T-helper 2 cell (primary cell): ENCODE data around the gene ARCN1.
A peak's percentile ranks its signal among the peaks of the same experiment; 100 is the strongest.

ENCODE experiments used
- DNase-seq, 5 experiments: peaks; one replicate each; pipeline versions ENCODE4 v3.0.0 to v3.0.0-alpha.2; 2012 to 2022
- total RNA-seq, 2 donors: gene quantifications; one replicate each; lab custom pipeline; 2026; lab: John Stamatoyannopoulos, UW

Gene ARCN1
- 120 to 140 reads per million in 2 donors for total RNA-seq

DNA sequence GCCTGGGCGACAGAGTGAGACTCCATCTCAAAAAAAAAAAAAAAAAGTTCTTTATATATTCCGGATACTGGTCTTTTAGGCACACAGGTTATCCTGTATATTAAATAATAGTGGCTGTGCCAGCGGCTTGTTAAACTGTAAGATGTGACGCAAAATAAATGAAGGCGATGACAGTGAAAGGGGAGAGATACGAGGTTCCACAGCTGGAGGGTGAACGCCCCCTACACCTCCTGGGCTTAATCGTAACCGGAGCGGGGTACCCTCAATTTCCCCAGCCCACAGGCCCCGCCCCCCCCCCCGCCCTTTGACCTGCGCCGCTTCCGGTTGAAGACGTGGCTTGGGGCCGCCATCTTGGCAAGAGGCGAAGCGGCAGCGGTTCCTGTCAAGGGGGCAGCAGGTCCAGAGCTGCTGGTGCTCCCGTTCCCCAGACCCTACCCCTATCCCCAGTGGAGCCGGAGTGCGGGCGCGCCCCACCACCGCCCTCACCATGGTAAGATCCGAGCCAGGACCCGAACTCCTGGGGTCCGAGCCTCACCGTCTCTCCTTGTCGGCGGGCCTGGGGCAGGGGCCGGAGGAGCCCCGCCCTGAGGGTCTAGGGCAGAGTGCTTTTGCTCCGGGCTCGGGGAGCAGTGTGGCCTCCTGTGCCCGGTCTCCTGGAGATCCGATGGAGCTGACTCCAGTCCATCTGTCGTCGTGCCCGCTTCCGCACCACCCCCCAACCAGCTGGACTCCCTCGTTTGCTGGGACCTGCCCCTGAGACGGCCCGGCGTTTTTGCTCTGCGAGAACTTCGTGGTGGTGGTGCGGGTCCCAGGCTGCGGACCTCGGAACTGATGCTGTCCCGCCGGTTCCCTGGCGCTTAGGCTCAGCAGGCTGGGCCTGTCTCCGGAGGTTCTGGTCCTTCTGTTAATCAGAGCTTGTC, at the start of gene ARCN1:
TSS of gene ARCN1 (plus strand) at position 349 of the 920 bp plus-strand sequence. CDS start at position 488, 139 bp downstream.
- DNase-seq = peak; percentile 48 to 88 (median 72)

DNA sequence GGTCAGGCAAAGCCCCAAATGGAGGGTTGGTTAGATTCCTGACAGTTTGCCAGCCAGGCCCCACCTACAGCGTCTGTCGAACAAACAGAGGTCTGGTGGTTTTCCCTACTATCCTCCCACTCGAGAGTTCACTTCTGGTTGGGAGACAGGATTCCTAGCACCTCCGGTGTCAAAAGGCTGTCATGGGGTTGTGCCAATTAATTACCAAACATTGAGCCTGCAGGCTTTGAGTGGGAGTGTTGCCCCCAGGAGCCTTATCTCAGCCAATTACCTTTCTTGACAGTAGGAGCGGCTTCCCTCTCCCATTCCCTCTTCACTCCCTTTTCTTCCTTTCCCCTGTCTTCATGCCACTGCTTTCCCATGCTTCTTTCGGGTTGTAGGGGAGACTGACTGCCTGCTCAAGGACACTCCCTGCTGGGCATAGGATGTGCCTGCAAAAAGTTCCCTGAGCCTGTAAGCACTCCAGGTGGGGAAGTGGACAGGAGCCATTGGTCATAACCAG, 49.6 kb upstream of the ARCN1 start:
- no peak for DNase-seq

DNA sequence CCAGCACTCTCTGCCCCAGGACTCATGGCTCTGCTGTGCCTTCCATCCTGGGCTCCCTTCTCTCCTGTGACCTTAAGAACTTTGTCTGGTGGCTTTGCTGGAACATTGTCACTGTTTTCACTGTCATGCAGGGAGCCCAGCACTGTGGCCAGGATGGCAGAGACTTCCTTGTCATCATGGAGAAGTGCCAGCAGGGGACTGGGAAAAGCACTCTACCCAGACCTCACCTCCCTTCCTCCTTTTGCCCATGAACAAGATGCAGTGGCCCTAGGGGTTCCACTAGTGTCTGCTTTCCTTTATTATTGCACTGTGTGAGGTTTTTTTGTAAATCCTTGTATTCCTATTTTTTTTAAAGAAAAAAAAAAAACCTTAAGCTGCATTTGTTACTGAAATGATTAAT, 47.9 kb upstream of the ARCN1 start:
- DNase-seq = no peak

DNA sequence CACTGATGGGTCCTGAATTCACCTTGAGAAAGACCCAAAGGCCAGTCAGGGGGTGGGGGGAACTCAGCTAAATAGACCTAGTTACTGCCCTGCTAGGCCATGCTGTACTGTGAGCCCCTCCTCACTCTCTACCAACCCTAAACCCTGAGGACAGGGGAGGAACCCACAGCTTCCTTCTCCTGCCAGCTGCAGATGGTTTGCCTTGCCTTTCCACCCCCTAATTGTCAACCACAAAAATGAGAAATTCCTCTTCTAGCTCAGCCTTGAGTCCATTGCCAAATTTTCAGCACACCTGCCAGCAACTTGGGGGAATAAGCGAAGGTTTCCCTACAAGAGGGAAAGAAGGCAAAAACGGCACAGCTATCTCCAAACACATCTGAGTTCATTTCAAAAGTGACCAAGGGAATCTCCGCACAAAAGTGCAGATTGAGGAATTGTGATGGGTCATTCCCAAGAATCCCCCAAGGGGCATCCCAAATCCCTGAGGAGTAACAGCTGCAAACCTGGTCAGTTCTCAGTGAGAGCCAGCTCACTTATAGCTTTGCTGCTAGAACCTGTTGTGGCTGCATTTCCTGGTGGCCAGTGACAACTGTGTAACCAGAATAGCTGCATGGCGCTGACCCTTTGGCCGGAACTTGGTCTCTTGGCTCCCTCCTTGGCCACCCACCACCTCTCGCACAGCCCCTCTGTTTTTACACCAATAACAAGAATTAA, 47.3 kb upstream of the ARCN1 start:
- no peak for DNase-seq

DNA sequence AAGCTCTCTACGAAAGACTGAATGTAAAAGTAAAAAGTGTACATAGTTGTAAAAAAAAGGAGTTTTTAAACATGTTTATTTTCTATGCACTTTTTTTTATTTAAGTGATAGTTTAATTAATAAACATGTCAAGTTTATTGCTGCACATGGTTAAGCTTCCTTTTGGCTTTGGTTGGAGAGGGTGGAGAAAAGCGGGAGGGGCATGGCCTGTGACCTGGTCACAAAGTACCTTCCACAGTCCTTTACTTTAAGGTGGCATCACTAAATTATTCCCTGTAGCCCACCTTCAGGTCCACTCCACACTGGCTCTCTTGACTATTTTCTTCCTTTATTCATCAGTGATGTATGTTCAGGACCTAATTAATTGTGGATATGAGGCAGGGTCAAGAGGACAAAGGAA, 45.5 kb upstream of the ARCN1 start:
- DNase-seq = no peak

DNA sequence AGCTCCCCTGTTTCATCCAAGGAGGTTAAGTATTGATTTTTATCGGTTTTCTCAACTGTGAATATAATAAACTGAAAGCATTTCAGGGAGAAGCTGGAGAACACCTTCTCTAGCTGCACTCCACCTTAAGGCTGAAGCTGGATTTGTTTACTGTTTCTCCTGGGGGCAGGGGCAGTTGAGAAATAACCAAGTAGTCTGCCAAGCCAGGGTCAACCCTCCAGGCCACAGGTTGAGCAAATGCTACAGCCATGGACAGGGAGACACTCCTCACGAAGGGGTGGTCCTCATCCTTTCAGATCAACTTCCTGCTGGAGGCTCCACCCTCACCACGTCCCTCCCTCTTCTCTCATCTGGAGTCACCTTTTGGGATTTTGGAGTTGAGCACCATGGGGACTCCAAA, 45.1 kb upstream of the ARCN1 start, which contains the start of gene TTC36:
TSS of gene TTC36 (plus strand) at position 366 of the 400 bp plus-strand sequence. CDS start at position 387, 21 bp downstream.
- no peak for DNase-seq

DNA sequence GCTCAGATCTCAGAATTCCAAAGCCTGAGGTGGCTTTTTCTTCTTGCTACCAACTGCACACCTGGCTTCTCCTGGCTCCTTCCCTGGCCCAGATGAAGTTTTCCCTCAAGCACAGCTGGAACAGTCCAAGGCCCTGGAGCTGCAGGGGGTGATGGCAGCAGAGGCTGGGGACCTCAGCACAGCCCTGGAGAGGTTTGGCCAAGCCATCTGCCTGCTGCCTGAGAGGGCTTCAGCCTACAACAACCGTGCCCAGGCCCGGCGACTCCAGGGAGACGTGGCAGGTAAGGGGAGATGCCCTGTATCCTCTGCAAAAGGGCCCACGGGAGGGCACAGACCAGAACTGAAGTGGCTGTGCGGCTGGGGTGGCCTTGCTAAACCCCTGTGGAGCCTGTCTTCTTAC, 43.7 kb upstream of the ARCN1 start:
- DNase-seq = no peak

DNA sequence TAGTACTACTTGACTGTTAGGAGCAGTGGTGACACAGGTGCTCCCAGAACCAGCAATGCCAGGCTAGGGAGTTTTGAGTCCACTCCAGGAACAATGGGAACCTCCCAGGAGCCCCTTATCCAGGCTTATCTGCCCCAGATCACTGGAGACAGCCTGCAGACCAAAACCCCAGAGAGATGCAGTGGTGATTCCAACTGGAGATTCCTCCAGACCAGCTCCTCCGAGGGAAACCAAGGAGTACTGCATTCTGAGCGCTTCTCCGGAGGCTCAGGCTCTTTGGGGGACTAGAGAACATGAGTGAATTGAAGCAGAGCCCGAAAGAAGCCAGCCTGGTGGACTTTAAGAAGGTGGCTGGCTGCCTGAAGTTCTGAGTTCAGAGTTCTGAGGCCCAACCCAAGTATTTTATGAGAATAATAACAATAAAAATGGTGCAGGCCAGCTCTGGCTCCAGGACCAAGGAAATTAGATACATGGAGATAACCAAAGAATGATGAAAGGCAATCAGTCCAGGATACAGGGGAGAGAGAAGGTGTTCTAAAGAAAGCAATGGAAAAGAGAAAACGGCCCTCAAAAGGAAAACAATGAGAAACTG, 42.5 kb upstream of the ARCN1 start:
- no peak for DNase-seq

DNA sequence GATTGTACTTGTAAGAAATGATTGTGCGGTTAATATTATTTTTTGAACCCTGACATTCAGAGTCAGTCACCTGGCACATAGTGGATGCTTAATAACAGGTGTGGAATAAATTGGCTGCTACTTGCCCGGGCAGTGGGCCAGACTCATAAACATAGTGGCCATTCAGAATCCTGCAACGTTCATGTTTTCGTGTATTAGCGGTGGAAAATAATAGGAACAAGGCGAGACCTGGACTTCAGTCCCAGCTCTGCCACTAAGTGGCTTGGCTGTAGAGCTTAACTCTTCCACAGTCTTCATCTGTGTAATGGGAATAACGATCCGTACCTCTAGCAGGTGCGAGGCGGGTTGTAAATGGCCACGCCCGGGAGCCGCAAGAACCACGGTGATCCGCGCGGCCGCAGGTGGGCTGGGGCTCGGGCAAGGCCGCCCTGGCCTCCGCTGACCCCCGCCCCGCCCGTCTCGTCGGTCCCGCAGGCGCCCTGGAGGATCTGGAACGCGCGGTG, 42.0 kb upstream of the ARCN1 start:
- DNase-seq = no peak

DNA sequence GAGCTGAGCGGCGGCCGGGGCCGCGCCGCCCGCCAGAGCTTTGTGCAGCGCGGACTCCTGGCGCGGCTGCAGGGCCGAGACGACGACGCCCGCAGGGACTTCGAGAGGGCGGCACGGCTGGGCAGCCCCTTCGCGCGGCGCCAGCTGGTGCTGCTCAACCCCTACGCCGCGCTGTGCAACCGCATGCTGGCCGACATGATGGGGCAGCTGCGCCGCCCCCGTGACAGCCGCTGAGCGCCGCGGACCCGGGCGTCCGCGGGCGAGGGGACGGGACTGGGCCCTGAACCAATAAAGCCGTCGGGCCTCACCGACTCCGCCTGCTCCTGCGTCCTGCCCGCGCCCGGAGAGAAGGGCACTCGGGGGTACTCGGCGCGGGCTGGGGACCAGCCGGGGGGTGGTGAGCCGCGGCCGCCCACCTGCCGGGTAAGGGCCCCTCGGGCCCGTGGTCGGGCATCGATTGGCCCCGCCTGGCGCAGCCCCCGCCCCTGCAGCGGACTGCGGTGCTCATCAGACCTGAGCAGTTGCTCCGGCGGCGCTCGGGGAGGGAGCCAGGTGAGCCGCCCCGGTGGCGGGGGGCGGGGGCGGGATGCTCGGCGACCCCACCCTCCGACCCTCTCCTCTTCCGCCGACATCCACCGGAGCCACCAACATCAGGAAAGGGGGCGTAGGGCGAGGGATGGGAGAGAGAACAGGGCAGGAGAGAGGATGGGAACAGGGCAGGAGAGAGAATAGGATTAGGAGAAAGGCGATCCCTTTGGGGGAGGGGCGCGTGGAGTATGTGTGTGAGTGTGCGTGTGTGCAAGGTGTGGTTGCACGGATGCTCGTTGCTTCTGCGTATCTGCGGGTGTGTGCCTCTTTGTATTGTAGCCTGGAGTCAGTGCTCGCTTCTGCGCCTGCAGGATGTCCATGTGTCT, 41.3 kb upstream of the ARCN1 start, which contains the start of gene TMEM25:
TSS of gene TMEM25 (plus strand) at position 510 of the 914 bp plus-strand sequence. CDS start 610 bp downstream, outside the sequence.
- DNase-seq = peak; percentile 45 to 75 (median 64)

DNA sequence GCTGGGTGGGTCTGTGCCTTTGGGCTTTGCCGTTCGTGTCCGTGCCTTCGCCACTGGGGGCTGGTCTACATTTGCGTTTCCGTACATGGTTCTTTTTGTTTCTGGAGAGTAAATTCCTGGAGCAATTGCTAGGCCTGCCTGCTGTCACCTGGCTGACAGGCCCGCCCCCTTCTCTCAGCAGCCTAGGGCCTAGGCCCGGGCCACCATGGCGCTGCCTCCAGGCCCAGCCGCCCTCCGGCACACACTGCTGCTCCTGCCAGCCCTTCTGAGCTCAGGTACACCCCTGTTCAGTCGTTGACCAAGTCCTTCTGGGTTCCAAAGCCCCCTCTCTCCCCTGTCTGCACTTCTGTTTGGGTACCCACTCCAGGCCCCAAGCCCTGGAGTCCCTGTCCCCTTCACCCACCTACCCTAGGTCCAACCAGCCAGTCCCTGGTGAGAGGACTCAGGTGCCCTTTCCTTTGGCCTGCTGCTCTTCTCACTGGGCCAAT, 40.6 kb upstream of the ARCN1 start:
- no peak for DNase-seq

DNA sequence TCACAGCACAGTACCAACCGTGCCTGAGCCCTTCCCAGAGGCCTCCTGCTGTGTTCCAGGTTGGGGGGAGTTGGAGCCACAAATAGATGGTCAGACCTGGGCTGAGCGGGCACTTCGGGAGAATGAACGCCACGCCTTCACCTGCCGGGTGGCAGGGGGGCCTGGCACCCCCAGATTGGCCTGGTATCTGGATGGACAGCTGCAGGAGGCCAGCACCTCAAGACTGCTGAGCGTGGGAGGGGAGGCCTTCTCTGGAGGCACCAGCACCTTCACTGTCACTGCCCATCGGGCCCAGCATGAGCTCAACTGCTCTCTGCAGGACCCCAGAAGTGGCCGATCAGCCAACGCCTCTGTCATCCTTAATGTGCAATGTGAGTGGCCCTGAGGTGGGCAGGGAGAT, 40.1 kb upstream of the ARCN1 start:
- no peak for DNase-seq

DNA sequence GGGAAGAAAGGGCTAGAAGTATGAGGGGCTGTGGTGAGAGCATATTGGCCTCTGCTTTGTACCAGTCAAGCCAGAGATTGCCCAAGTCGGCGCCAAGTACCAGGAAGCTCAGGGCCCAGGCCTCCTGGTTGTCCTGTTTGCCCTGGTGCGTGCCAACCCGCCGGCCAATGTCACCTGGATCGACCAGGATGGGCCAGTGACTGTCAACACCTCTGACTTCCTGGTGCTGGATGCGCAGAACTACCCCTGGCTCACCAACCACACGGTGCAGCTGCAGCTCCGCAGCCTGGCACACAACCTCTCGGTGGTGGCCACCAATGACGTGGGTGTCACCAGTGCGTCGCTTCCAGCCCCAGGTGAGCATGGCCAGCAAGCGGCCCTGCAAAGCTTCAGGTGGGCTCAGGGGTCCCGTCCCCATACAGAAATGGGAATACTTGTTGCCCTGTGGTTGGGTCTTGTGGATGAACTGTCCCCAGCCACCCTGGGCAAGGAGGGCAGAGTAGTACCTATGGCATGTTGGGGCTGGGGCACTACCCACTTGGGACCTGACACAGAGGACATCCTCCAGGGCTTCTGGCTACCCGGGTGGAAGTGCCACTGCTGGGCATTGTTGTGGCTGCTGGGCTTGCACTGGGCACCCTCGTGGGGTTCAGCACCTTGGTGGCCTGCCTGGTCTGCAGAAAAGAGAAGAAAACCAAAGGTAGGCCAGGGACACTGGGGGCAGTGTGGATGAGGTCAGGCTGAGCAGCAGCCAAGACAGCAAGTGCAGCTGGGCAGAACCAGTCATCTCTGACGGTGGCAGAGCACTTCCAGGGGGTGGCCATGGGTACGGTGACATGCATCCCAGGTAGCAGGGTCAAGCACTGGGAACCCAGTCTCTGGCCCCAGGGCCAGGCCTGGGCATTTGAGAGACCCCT, 39.1 kb upstream of the ARCN1 start:
- no peak for DNase-seq

DNA sequence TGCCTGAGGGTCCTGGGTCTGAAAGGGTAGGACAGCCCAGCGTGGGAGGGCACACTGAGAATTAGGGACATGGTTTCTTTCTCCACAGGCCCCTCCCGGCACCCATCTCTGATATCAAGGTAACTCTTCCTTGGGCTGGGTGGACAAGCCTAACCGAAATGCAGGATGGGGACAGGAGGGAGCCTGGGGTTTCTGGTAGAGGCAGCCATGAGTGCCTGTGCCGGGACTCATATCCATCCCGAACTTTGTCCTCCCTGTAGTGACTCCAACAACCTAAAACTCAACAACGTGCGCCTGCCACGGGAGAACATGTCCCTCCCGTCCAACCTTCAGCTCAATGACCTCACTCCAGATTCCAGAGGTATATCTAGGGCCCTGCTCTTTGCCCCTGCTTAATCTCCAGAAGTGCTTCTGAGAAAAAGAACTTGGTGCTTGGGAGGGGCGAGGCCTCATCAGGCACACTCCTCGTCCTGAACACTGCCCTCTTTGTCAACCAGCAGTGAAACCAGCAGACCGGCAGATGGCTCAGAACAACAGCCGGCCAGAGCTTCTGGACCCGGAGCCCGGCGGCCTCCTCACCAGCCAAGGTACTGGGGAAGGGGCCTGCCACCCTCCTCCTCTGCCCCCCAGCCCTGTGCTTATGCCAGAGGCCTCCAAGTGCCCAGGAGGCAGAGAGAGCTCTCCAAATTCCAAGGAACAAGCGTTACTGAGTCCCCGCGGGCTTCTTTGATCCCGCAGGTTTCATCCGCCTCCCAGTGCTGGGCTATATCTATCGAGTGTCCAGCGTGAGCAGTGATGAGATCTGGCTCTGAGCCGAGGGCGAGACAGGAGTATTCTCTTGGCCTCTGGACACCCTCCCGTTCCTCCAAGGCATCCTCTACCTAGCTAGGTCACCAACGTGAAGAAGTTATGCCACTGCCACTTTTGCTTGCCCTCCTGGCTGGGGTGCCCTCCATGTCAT, 38.2 kb upstream of the ARCN1 start:
- no peak for DNase-seq

DNA sequence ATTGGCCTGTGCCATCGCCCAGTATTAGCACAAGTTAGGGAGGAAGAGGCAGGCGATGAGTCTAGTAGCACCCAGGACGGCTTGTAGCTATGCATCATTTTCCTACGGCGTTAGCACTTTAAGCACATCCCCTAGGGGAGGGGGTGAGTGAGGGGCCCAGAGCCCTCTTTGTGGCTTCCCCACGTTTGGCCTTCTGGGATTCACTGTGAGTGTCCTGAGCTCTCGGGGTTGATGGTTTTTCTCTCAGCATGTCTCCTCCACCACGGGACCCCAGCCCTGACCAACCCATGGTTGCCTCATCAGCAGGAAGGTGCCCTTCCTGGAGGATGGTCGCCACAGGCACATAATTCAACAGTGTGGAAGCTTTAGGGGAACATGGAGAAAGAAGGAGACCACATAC, 36.9 kb upstream of the ARCN1 start:
- DNase-seq = no peak

DNA sequence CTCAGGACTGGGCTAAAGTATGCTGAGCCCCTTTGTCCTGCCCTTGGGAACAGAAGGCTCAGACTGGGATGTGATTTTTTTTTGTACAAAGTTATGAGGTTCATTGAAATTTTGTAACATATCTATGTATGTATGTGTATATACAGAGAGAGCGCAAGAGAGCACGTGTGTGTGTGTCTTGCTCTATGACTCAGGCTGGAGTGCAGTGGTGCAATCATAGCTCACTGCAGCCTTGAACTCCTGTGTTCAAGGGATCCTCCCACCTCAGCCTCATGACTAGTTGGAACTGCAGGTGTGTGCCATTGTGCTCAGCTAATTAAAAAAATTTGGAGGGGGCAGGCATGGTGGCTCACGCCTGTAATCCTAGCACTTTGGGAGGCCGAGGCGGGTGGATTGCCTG, 35.5 kb upstream of the ARCN1 start:
- no peak for DNase-seq

DNA sequence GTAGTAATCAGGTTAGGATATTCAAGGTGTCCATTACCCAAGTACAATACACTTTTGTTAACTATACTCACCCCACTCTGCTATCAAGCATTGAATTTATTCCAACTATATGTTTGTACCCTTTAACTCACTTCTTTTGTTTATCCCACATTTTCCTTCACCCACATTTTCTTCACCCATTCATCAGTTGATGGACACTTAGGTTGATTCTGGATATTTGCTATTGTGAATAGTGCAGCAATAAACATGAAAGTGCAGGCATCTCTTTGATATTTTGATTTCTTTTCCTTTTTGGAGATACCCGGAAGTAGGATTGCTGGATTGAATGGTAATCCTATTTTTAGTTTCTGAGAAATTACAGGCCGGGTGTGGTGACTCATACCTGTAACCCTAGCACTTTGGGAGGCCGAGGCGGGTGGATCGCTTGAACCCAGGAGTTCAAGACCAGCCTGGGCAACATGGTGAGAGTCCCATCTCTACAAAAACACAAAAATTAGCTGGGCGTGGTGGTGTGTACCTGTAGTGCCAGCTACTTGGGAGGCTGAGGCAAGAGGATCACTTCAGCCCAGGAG, 34.7 kb upstream of the ARCN1 start:
- DNase-seq = no peak

DNA sequence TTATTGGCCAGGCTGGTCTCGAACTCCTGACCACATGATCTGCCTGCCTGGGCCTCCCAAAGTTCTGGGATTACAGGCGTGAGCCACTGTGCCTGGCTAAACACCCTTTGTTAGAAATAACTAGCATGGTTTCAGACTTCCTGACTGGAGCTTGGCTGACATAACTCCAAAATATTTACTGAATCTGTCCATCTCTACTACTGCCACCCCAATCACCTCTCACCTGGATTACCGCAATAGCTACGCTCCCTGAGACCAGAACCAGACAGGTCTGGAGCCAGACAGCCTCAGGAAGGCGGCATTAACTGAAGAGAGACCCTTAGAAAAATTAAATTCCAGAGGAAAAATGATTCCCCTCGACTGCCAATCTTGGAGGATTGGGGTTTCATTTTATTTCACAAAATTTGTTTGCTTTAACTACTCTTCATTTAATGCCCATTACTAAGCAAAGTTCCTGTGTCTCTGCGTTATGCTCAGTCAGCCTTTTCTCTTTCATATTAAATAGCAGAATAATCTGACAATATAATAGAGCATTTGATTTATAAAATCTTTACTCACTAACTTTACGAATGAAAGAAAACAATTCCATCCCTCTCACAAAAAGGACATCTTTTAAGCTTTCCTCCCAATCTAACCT, 28.1 kb upstream of the ARCN1 start:
- DNase-seq = no peak
